Testis (tissue), 3 donors: ENCODE measurements around the gene SPPL3. TPM values are rescaled to one million over a fixed set of nuclear protein-coding genes. Genes with fewer than 3 reads are reported as not detected.

Experiments used
- DNase-seq: peaks from one replicate; pipeline ENCODE4 v3.0.0-alpha.2; 2019
- H3K27ac ChIP-seq, 2 donors: fragments of 200-600 bp; sonication (generic); one replicate each; pipeline ENCODE4 v1.5.1; 2019
- H3K27me3 ChIP-seq: fragments of 200-600 bp; sonication (generic); one replicate; pipeline ENCODE4 v1.5.1; 2019
- H3K36me3 ChIP-seq: fragments of 200-600 bp; sonication (generic); one replicate; pipeline ENCODE4 v1.5.1; 2017; ENCODE audit warnings: low read depth; ENCODE audit errors: missing control alignments
- H3K4me1 ChIP-seq: fragments of 200-600 bp; sonication (generic); one replicate; pipeline ENCODE4 v1.5.1; 2019
- H3K4me3 ChIP-seq, 2 donors: fragments of 200-600 bp; sonication (generic); one replicate each; pipeline ENCODE4 v1.5.1; 2017 to 2019
- H3K9me3 ChIP-seq: fragments of 200-600 bp; sonication (generic); one replicate; pipeline ENCODE4 v1.5.1; 2017
- POLR2A ChIP-seq: fragments of 450-650 bp; IDR thresholded peaks from one replicate; pipeline ENCODE4 v1.6.1; 2017; ENCODE audit warnings: antibody characterized with exemption, mild to moderate bottlenecking, moderate library complexity
- WGBS, 2 donors: methylation state at CpG; one replicate each; pipeline ENCODE4 v1.1.5; 2018; 5-methylcytosine and 5-hydroxymethylcytosine counted together
- intact Hi-C: fragments of 100-400 bp; cut with DNase I; formaldehyde crosslinking; loops from one replicate; pipeline ENCODE4 v1.15.1; 2023; ENCODE audit warnings: low total_unique reads
- polyA plus RNA-seq: library from polyadenylated mRNA; stranded (reverse); fragments of 350-450 nt; fragmentation: Illumina TruSeq; extraction: RNeasy Lipid Tissue Mini Kit (QIAGEN cat#74804); gene quantifications from one replicate; pipeline ENCODE4 v1.2.3, GENCODE V29; 2014; ENCODE audit warnings: low read depth, low replicate concordance; ENCODE audit not compliant: insufficient read depth
- total RNA-seq, 2 donors: library from RNA; depleted of rRNA; stranded (reverse); fragments of >200 nt; gene quantifications; one replicate each; pipeline ENCODE4 v1.2.3, GENCODE V29; 2016
- TF ChIP-seq, protein P1 (sequence below), 3 experiments: fragments of 450-650 bp in 2 of 3; fragments of 200-600 bp in 1 of 3; sonication (generic) in 1 of 3; IDR thresholded peaks; one replicate each; pipeline ENCODE4 v1.5.1; 2016 to 2019; ENCODE audit warnings: antibody characterized with exemption in 3 of 3, mild to moderate bottlenecking in 2 of 3, moderate library complexity in 1 of 3

SPPL3 gene
- total and polyA plus RNA-seq, 3 donors from 2014 or later, result 61.1 to 190 (median 65.4) TPM

DNA sequence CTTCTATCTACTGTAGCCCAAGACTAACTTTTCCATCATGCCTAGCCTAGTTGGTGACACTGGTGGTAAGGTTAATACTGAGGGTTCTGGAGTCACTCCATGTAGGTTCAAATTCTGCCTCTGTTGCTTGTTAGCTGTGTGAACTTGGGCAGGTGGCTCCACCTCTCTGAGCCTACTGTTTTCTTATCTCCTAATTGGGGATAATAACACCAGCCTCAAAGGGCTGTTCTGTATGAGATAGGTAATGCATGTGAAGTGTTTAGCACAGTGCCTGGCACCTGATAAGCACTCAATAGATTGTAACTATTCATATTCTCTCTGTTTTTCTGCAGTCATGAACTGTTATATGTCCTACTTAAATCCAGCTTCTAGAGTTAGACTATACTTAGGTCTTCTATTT is 17.5 kb upstream of the SPPL3 start:
- DNase-seq, result no peak
- no peaks in the 10 kb centered on the region for H3K27me3 ChIP-seq
- H3K27ac ChIP-seq, result no peak overlapping the region
- no peak for TF ChIP-seq POLR2A
- TF ChIP-seq, protein P1, sequence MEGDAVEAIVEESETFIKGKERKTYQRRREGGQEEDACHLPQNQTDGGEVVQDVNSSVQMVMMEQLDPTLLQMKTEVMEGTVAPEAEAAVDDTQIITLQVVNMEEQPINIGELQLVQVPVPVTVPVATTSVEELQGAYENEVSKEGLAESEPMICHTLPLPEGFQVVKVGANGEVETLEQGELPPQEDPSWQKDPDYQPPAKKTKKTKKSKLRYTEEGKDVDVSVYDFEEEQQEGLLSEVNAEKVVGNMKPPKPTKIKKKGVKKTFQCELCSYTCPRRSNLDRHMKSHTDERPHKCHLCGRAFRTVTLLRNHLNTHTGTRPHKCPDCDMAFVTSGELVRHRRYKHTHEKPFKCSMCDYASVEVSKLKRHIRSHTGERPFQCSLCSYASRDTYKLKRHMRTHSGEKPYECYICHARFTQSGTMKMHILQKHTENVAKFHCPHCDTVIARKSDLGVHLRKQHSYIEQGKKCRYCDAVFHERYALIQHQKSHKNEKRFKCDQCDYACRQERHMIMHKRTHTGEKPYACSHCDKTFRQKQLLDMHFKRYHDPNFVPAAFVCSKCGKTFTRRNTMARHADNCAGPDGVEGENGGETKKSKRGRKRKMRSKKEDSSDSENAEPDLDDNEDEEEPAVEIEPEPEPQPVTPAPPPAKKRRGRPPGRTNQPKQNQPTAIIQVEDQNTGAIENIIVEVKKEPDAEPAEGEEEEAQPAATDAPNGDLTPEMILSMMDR (IDR thresholded peaks at IDR 0.05), result no peak
- intact Hi-C loops, result no loop called here
- H3K36me3 ChIP-seq, result no peaks in the 10 kb centered on the region
- H3K9me3 ChIP-seq, result no peaks in the 10 kb centered on the region
- no peaks in the 10 kb centered on the region for H3K4me1 ChIP-seq
- H3K4me3 ChIP-seq, result no peak overlapping the region

DNA sequence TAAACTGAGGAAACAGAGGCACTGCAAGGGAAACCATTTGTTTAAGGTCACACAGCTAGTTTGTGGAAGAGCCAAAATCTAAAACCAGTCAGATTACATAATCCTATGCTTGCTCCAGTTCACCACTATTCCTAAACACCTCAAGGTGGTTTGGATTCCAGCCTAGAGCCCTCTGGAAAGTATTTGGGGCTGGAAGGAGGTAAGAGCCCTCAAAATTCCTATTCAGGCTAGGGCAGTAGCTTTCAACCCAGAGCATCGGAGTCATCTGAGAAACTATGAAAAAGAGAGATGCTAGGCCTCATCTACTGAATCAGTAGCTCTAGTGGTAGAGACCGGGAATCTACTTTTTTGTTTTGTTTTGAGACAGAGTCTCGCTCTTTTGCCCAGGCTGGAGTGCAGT is 16.0 kb upstream of the SPPL3 start:
- no peaks in the 10 kb centered on the region for H3K27me3 ChIP-seq
- TF ChIP-seq POLR2A, result no peak
- TF ChIP-seq, protein P1 (IDR thresholded peaks at IDR 0.05), result no peak
- H3K9me3 ChIP-seq, result no peaks in the 10 kb centered on the region
- no peak for DNase-seq
- H3K4me3 ChIP-seq, result no peak overlapping the region
- no peak overlapping the region for H3K27ac ChIP-seq
- WGBS, 2 donors, result 94 to 95% methylated on average over 3 of the region's 3 CpGs
- intact Hi-C loops, result no loop called here
- H3K4me1 ChIP-seq, result no peaks in the 10 kb centered on the region
- H3K36me3 ChIP-seq, result no peaks in the 10 kb centered on the region

DNA sequence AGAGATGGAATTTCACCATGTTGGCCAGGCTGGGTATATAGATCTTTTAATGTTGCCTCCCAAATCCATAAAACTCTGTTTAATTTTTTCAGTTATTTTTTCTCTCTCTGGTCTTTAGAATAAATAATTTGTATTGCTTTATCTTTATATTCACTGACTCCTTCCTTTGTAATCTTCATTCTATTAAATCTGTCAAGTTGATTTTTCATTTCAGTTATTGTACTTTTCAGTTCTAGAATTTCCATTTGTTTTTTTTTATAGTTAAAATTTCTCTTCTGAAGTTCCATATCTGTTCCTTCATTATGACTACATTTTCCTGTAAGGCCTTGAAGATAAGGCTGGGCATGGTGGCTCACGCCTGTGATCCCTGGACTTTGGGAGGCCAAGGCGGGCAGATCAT is 13.6 kb upstream of the SPPL3 start:
- no peak overlapping the region for H3K27ac ChIP-seq
- DNase-seq, result no peak
- intact Hi-C loops, result no loop called here
- H3K27me3 ChIP-seq, result no peaks in the 10 kb centered on the region
- WGBS, 2 donors, result 92 to 93% methylated on average over 2 of the region's 2 CpGs
- no peak overlapping the region for H3K4me3 ChIP-seq
- TF ChIP-seq, protein P1 (IDR thresholded peaks at IDR 0.05), result no peak
- no peak for TF ChIP-seq POLR2A
- H3K9me3 ChIP-seq, result no peaks in the 10 kb centered on the region
- no peaks in the 10 kb centered on the region for H3K4me1 ChIP-seq
- H3K36me3 ChIP-seq, result no peaks in the 10 kb centered on the region

DNA sequence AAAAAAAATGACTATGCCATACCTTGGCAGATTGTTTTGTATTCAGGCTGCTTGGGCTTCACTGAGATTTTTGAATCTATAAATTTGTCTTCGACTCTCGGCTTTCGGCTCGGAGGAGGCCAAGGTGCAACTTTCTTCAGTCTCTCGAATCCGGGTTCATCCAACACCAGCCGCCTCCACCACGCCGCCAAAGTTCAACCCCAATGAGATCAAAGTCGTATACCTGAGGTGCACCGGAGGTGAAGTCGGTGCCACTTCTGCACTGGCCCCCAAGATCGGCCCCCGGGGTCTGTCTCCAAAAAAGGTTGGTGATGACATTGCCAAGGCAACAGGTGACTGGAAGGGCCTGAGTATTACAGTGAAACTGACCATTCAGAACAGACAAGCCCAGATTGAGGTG is 12.4 kb upstream of the SPPL3 start:
- Histone ChIP-seq H3K36me3 (no peaks in the 10 kb centered on the region), H3K27me3 (no peaks in the 10 kb centered on the region), H3K4me1 (no peaks in the 10 kb centered on the region), H3K9me3 (no peaks in the 10 kb centered on the region), H3K27ac (no peak overlapping the region), H3K4me3 (no peak overlapping the region)
- intact Hi-C loops, result no loop called here
- WGBS, 2 donors, result 94 to 95% methylated on average over 13 to 14 of the region's 14 CpGs
- TF ChIP-seq POLR2A, result no peak
- TF ChIP-seq, protein P1 (IDR thresholded peaks at IDR 0.05), result no peak
- no peak for DNase-seq

DNA sequence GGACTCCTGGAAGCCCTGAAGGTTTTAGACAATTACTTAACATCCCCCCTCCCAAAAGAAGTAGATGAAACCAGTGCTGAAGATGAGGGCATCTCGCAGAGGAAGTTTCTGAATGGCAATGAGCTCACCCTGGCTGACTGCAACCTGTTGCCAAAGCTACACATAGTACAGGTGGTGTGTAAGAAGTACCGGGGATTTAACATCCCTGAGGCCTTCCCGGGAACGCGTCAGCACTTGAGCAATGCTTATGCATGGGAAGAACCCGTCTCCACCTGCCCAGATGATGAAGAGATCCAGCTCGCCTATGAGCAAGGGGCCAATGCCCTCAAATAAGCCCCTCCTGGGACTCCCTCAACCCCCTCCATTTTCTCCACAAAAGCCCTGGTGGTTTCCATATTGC is 10.6 kb upstream of the SPPL3 start:
- no peaks in the 10 kb centered on the region for H3K36me3 ChIP-seq
- no peak for TF ChIP-seq POLR2A
- TF ChIP-seq, protein P1 (IDR thresholded peaks at IDR 0.05), result no peak
- no peak overlapping the region for H3K4me3 ChIP-seq
- no peaks in the 10 kb centered on the region for H3K4me1 ChIP-seq
- no peaks in the 10 kb centered on the region for H3K9me3 ChIP-seq
- H3K27ac ChIP-seq, result no peak overlapping the region
- intact Hi-C loops, result no loop called here
- no peak for DNase-seq
- WGBS, 2 donors, result 90 to 93% methylated on average over 7 of the region's 7 CpGs
- no peaks in the 10 kb centered on the region for H3K27me3 ChIP-seq
